MCF 10A (cell line): ENCODE data around the gene RPN1. TPM values are rescaled to one million over a fixed set of nuclear protein-coding genes. Genes with fewer than 3 reads are reported as not detected.
"Not testable (repeated sequence)": the region's sequence is repeated elsewhere in the genome, so short reads cannot be mapped to it uniquely, and the experiment has no call there.

Source experiments
- BruUV-seq: library from RNA; stranded (reverse); fragments of 400-500 nt; replicated peaks from 2 replicates; lab custom pipeline; 2021; lab: Mats Ljungman, UMichigan
- CTCF ChIA-PET: fragments of 300-600 bp; sonication (Branson Sonifier 250); formaldehyde crosslinking; extraction: SDS; loops from one replicate; lab custom pipeline; 2021; ENCODE audit warnings: antibody characterized with exemption, inconsistent platforms; lab: Yijun Ruan, JAX
- POLR2A ChIA-PET: fragments of 300-600, 350-650 bp; sonication (Branson Sonifier 250); formaldehyde crosslinking; extraction: SDS; loops from one replicate; lab custom pipeline; 2020; ENCODE audit warnings: antibody characterized with exemption, inconsistent platforms; lab: Yijun Ruan, JAX
- DNase-seq: peaks from one replicate; pipeline ENCODE4 v3.0.0-alpha.2; 2018; ENCODE audit not compliant: unreplicated experiment
- H3K27ac Mint-ChIP-seq: one replicate; pipeline ENCODE4 v1.8.0; 2022; ENCODE audit warnings: mild to moderate bottlenecking, low read depth, mixed read lengths; ENCODE audit not compliant: unreplicated experiment
- H3K27me3 Mint-ChIP-seq: one replicate; pipeline ENCODE4 v1.8.0; 2022; ENCODE audit warnings: mixed read lengths; ENCODE audit not compliant: insufficient read depth, unreplicated experiment
- H3K36me3 Mint-ChIP-seq: one replicate; pipeline ENCODE4 v1.8.0; 2022; ENCODE audit warnings: mild to moderate bottlenecking, moderate library complexity, mixed read lengths; ENCODE audit not compliant: insufficient read depth, unreplicated experiment
- H3K4me1 Mint-ChIP-seq: one replicate; pipeline ENCODE4 v1.8.0; 2022; ENCODE audit warnings: mixed read lengths; ENCODE audit not compliant: insufficient read depth, unreplicated experiment
- H3K4me3 Mint-ChIP-seq: one replicate; pipeline ENCODE4 v1.8.0; 2022; ENCODE audit warnings: mild to moderate bottlenecking, moderate library complexity, mixed read lengths; ENCODE audit not compliant: unreplicated experiment
- H3K9me3 Mint-ChIP-seq: one replicate; pipeline ENCODE4 v1.8.0; 2022; ENCODE audit warnings: mixed read lengths; ENCODE audit not compliant: unreplicated experiment
- intact Hi-C: fragments of 100-400 bp; cut with micrococcal nuclease; formaldehyde crosslinking; loops from 2 replicates; pipeline ENCODE4 v1.14.1; 2022
- total RNA-seq: library from RNA; stranded (reverse); gene quantifications from 2 replicates; pipeline ENCODE4 v1.2.3, GENCODE V29; 2022
- TF ChIP-seq, protein P1 (sequence below): fragments of 200-600 bp; IDR thresholded peaks from one replicate; pipeline ENCODE4 v1.8.0; 2022; ENCODE audit warnings: antibody characterized with exemption, mild to moderate bottlenecking; ENCODE audit not compliant: unreplicated experiment

Gene RPN1
- total RNA-seq, 1 experiment from 2014 or later: 240 TPM

DNA sequence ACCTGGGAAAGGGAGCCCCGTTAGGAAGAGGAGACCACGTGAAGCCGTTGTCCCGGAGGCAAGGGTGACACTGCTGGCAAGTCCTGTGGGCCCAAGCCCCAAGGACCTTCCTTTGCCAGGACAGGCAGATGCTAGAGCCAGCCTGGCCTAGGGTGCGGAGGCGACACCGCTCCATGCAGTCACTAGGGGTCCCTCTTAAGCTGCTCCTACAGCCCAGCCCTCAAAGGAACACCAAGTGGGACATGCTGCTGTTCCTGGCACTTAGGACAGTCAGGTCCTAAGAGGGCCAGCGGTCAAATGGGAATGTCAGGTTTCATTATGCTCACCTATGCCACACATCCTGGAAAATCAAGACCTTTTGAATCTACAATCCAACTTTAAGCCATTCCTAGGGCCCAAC, 59.7 kb downstream of the RPN1 start:
- CTCF ChIA-PET: interaction anchor here (0.6 to 0.7 kb wide), 2 partner anchors 922 to 1045 kb away, joined by 3 read pairs; no protein-coding TSS in a partner anchor
- Mint-ChIP-seq H3K27ac (no peak overlapping the region), H3K36me3 (peaks cover 6% of the 10 kb centered on the region), H3K4me3 (no peak overlapping the region), H3K9me3 (no peaks in the 10 kb centered on the region), H3K4me1 (no peaks in the 10 kb centered on the region), H3K27me3 (no peaks in the 10 kb centered on the region)
- TF ChIP-seq, protein P1, sequence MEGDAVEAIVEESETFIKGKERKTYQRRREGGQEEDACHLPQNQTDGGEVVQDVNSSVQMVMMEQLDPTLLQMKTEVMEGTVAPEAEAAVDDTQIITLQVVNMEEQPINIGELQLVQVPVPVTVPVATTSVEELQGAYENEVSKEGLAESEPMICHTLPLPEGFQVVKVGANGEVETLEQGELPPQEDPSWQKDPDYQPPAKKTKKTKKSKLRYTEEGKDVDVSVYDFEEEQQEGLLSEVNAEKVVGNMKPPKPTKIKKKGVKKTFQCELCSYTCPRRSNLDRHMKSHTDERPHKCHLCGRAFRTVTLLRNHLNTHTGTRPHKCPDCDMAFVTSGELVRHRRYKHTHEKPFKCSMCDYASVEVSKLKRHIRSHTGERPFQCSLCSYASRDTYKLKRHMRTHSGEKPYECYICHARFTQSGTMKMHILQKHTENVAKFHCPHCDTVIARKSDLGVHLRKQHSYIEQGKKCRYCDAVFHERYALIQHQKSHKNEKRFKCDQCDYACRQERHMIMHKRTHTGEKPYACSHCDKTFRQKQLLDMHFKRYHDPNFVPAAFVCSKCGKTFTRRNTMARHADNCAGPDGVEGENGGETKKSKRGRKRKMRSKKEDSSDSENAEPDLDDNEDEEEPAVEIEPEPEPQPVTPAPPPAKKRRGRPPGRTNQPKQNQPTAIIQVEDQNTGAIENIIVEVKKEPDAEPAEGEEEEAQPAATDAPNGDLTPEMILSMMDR: no peak
- intact Hi-C loops: no loop called here
- no peak for DNase-seq
- no TSS peak for BruUV-seq
- POLR2A ChIA-PET: interaction anchor here (0.6 kb wide), 1 partner anchor 152 kb away, joined by 3 read pairs; no protein-coding TSS in a partner anchor

DNA sequence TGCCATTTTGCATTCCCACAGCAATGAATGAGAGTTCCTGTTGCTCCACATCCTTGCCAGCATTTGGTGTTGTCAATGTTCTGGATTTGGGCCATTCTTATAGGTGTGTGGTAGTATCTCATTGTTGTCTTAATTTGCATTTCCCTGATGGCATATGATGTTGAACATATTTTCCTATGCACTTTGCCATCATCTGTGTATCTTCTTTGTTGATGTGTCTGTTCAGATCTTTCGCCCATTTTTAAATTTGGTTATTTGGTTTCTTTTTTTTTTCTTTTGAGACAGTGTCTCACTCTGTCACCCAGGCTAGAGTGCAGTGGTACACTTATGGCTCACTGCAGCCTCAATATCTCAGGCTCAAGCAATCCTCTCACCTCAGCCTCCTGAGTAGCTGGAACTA, 60.6 kb downstream of the RPN1 start:
- H3K9me3 Mint-ChIP-seq, H3K4me3 Mint-ChIP-seq, DNase-seq, H3K4me1 Mint-ChIP-seq, BruUV-seq, H3K27ac Mint-ChIP-seq, CTCF ChIA-PET, POLR2A ChIA-PET, intact Hi-C loops, H3K36me3 Mint-ChIP-seq, H3K27me3 Mint-ChIP-seq: not testable (repeated sequence)

DNA sequence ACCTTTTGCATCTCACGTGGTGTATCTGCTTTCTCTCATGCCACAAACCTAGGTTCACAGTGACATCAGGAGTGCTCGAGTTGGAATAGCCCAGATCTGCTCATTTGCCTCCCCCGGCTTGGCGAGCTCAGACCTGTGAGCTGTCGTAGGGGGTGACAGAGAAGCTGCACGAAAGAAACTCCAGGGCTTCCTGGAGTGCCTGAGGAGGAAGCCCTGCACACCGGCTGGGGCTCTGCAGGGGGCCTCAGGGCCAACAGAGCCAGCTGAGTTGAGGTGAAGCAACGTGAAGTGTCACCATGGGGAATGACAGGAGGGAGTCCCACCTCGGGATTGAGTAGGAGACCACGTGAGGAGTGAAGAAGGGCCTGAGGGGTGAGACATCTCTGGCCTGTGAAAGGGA, 62.5 kb downstream of the RPN1 start:
- TF ChIP-seq, protein P1: no peak
- no peaks in the 10 kb centered on the region for H3K9me3 Mint-ChIP-seq
- intact Hi-C loops: no loop called here
- H3K27me3 Mint-ChIP-seq: no peaks in the 10 kb centered on the region
- DNase-seq: no peak
- H3K27ac Mint-ChIP-seq: no peak overlapping the region
- ChIA-PET POLR2A (no interaction called here), CTCF (interaction anchor here (0.8 kb wide), 1 partner anchor 162 kb away, joined by 3 read pairs; no protein-coding TSS in a partner anchor)
- peaks cover 6% of the 10 kb centered on the region for H3K36me3 Mint-ChIP-seq
- H3K4me3 Mint-ChIP-seq: no peak overlapping the region
- BruUV-seq: no TSS peak
- H3K4me1 Mint-ChIP-seq: no peaks in the 10 kb centered on the region

DNA sequence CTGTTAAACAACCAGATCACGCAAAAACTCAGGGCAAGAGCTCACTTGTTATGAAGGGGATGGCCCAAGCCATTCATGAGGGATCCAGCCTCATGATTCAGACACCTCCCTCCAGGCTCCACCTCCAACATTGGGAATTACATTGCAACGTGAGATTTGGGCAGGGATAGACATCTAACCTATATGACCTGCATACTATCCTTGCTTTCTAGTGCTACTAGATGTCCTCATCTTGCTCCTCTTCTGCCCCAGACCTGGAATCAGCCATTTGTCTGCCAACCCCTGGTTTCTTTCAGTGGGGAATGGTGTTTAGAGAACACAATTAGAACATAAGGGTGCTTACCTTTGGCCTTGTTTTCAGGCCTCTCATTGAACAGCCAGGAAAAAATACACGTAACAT, 63.2 kb downstream of the RPN1 start:
- intact Hi-C loops: no loop called here
- Mint-ChIP-seq H3K27ac (no peak overlapping the region), H3K27me3 (no peaks in the 10 kb centered on the region), H3K36me3 (peaks cover 6% of the 10 kb centered on the region), H3K4me1 (no peaks in the 10 kb centered on the region), H3K4me3 (no peak overlapping the region), H3K9me3 (no peaks in the 10 kb centered on the region)
- ChIA-PET POLR2A (no interaction called here), CTCF (no interaction called here)
- BruUV-seq: no TSS peak
- TF ChIP-seq, protein P1: no peak
- DNase-seq: no peak

DNA sequence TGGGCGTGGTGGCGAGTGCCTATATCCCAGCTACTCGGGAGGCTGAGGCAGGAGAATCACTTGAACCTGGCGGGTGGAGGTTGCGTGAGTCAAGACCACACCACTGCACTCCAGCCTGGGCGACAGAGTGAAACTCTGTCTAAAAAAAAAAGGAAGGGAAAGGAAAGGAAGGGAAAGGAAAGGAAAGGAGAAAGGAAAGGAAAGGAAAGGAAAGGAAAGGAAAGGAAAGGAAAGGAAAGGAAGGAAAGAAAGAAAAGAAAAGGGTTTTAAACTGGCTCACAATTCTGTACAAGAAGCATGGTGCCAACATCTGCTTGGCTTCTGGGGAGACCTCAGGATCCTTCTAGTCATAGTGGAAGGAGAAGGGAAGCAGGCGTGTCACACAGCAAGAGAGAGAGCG, 63.7 kb downstream of the RPN1 start:
- H3K9me3 Mint-ChIP-seq, POLR2A ChIA-PET, H3K27ac Mint-ChIP-seq, H3K36me3 Mint-ChIP-seq, BruUV-seq, H3K27me3 Mint-ChIP-seq, H3K4me3 Mint-ChIP-seq, intact Hi-C loops, H3K4me1 Mint-ChIP-seq, DNase-seq: not testable (repeated sequence)
- CTCF ChIA-PET: interaction anchor here (0.6 kb wide), 1 partner anchor 13 kb away, joined by 3 read pairs; no protein-coding TSS in a partner anchor

DNA sequence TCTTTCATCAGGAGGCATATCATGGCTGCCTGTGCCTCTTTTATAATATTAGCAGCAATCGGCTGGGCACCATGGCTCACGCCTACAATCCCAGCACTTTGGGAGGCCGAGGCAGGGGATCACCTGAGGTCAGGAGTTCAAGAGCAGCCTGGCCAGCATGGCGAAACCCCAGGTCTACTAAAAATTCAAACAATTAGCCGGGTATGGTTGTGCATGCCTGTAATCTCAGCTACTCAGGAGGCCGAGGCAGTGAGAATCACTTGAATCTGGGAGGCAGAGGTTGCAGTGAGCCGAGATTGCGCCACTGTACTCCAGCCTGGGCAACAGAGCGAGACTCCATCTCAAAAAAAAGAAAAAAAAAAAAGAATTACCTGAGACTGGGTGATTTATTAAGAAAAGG, 64.2 kb downstream of the RPN1 start:
- H3K36me3 Mint-ChIP-seq, BruUV-seq, H3K4me1 Mint-ChIP-seq, DNase-seq, H3K9me3 Mint-ChIP-seq, H3K27me3 Mint-ChIP-seq, POLR2A ChIA-PET, intact Hi-C loops, H3K4me3 Mint-ChIP-seq, H3K27ac Mint-ChIP-seq: not testable (repeated sequence)
- CTCF ChIA-PET: interaction anchor here (0.6 to 0.9 kb wide), 2 partner anchors 13 to 16 kb away, joined by 3 to 4 read pairs; no protein-coding TSS in a partner anchor
